ENCODE data around the gene KCNK3. TPM values are rescaled to one million over a fixed set of nuclear protein-coding genes. Genes with fewer than 3 reads are reported as not detected.

The KCNK3 gene
- polyA plus RNA-seq, 1 of the 3 experiments (the other 2 are of a cell fraction), result 0.16 TPM

DNA sequence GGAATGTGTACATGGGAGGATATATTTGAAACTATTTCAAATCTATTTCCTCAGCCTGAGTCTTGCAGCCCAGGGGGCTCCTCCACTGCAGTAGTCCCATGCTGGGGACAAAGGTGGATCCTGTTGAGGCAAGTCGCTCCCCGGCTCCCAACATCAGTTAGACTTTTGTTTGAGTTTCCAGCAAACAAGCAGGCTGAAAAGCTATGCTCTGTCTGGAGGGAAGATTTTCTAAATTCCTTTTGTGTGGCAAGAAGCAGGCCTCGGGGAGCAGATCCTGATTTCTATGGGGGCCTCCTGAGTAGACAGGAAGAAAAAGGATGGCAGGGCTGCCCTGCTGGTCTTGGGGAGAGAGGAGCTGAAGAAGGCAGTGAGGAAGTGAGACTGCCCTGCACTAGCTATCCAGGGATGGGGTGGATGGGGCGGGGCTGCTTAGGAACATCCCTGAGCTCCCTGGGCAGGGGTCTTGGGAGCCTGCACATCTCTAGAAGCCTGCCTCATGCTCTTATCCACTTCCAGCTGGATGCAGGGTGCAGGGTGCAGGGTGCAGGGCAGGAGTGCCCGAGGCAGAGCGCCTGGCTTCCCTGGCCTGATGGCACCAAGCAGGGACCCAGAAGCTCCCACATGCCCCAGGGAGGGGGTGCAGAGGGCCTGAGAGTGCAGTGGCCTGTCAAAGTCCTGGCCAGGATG is 45.4 kb upstream of the KCNK3 start:
- 59% methylated on average over 6 of the region's 6 CpGs for WGBS (ENCODE audit: low lambda C conversion rate)
- DNase-seq, result no peak
- Histone ChIP-seq H3K4me2 (no peak overlapping the region), H3K9me2 (no peaks in the 10 kb centered on the region), H3K36me3 (replicated peaks in 1 of 2; ENCODE audit: control insufficient read depth in 1 of 2, insufficient read depth in 2 of 2, low read length in 1 of 2) (no peaks in the 10 kb centered on the region), H3K79me2 (ENCODE audit: insufficient read depth) (no peaks in the 10 kb centered on the region), H4K20me1 (ENCODE audit: insufficient read depth) (no peaks in the 10 kb centered on the region), H3K4me3 (ENCODE audit: low read depth in 2 of 2, low read length in 1 of 2) (no peak overlapping the region), H3K9me3 (no peaks in the 10 kb centered on the region), H3K4me1 (ENCODE audit: control insufficient read depth in 1 of 2, insufficient read depth in 2 of 2, low read depth in 1 of 2, low read length in 1 of 2) (peaks cover 0 to 26% of the 10 kb centered on the region in 2 experiments; a peak in 2 of 4 replicates), H3K27me3 (ENCODE audit: insufficient read depth) (peaks cover 51% of the 10 kb centered on the region; the same call in 1 of the 2 replicates), H3K9ac (no peak overlapping the region), H3F3A (replicated peaks; ENCODE audit: insufficient read depth) (no peaks in the 10 kb centered on the region), H2AFZ (ENCODE audit: low read depth) (no peak overlapping the region), H3K27ac (ENCODE audit: low read depth in 2 of 2, low read length in 1 of 2) (no peak overlapping the region)
- TF ChIP-seq, protein P1, sequence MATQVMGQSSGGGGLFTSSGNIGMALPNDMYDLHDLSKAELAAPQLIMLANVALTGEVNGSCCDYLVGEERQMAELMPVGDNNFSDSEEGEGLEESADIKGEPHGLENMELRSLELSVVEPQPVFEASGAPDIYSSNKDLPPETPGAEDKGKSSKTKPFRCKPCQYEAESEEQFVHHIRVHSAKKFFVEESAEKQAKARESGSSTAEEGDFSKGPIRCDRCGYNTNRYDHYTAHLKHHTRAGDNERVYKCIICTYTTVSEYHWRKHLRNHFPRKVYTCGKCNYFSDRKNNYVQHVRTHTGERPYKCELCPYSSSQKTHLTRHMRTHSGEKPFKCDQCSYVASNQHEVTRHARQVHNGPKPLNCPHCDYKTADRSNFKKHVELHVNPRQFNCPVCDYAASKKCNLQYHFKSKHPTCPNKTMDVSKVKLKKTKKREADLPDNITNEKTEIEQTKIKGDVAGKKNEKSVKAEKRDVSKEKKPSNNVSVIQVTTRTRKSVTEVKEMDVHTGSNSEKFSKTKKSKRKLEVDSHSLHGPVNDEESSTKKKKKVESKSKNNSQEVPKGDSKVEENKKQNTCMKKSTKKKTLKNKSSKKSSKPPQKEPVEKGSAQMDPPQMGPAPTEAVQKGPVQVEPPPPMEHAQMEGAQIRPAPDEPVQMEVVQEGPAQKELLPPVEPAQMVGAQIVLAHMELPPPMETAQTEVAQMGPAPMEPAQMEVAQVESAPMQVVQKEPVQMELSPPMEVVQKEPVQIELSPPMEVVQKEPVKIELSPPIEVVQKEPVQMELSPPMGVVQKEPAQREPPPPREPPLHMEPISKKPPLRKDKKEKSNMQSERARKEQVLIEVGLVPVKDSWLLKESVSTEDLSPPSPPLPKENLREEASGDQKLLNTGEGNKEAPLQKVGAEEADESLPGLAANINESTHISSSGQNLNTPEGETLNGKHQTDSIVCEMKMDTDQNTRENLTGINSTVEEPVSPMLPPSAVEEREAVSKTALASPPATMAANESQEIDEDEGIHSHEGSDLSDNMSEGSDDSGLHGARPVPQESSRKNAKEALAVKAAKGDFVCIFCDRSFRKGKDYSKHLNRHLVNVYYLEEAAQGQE (IDR thresholded peaks at IDR 0.05; ENCODE audit: low read depth, low read length), result no peak
- TF ChIP-seq FOSL2 (IDR thresholded peaks at IDR 0.05; ENCODE audit: borderline replicate concordance, low read depth) (no peak), NFIC (IDR thresholded peaks at IDR 0.05; ENCODE audit: borderline replicate concordance) (no peak), TCF12 (IDR thresholded peaks at IDR 0.05) (no peak), FOXM1 (IDR thresholded peaks at IDR 0.05; ENCODE audit: low read depth) (no peak), TEAD4 (IDR thresholded peaks at IDR 0.05; ENCODE audit: borderline replicate concordance, insufficient read depth) (no peak)
- TF ChIP-seq, protein P2, sequence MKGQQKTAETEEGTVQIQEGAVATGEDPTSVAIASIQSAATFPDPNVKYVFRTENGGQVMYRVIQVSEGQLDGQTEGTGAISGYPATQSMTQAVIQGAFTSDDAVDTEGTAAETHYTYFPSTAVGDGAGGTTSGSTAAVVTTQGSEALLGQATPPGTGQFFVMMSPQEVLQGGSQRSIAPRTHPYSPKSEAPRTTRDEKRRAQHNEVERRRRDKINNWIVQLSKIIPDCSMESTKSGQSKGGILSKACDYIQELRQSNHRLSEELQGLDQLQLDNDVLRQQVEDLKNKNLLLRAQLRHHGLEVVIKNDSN (IDR thresholded peaks at IDR 0.05; ENCODE audit: borderline replicate concordance, low read depth), result no peak
- TF ChIP-seq, protein P3, sequence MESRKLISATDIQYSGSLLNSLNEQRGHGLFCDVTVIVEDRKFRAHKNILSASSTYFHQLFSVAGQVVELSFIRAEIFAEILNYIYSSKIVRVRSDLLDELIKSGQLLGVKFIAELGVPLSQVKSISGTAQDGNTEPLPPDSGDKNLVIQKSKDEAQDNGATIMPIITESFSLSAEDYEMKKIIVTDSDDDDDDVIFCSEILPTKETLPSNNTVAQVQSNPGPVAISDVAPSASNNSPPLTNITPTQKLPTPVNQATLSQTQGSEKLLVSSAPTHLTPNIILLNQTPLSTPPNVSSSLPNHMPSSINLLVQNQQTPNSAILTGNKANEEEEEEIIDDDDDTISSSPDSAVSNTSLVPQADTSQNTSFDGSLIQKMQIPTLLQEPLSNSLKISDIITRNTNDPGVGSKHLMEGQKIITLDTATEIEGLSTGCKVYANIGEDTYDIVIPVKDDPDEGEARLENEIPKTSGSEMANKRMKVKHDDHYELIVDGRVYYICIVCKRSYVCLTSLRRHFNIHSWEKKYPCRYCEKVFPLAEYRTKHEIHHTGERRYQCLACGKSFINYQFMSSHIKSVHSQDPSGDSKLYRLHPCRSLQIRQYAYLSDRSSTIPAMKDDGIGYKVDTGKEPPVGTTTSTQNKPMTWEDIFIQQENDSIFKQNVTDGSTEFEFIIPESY (IDR thresholded peaks at IDR 0.05; ENCODE audit: borderline replicate concordance, low read depth), result no peak
- TF ChIP-seq, protein P4, sequence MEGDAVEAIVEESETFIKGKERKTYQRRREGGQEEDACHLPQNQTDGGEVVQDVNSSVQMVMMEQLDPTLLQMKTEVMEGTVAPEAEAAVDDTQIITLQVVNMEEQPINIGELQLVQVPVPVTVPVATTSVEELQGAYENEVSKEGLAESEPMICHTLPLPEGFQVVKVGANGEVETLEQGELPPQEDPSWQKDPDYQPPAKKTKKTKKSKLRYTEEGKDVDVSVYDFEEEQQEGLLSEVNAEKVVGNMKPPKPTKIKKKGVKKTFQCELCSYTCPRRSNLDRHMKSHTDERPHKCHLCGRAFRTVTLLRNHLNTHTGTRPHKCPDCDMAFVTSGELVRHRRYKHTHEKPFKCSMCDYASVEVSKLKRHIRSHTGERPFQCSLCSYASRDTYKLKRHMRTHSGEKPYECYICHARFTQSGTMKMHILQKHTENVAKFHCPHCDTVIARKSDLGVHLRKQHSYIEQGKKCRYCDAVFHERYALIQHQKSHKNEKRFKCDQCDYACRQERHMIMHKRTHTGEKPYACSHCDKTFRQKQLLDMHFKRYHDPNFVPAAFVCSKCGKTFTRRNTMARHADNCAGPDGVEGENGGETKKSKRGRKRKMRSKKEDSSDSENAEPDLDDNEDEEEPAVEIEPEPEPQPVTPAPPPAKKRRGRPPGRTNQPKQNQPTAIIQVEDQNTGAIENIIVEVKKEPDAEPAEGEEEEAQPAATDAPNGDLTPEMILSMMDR (IDR thresholded peaks at IDR 0.05), result no peak
- ChIA-PET POLR2A (interaction anchor here (0.7 to 1.1 kb wide), 2 partner anchors 10 to 38 kb away, joined by 3 read pairs; no protein-coding TSS in a partner anchor), CTCF (interaction anchor here (1.0 to 5.5 kb wide), 5 partner anchors 15 to 98 kb away, joined by 3 to 32 read pairs (median 13); no protein-coding TSS in a partner anchor)

Measured in SK-N-SH (cell line).